ENCODE results near the gene CASKIN1. TPM values are rescaled to one million over a fixed set of nuclear protein-coding genes. Genes with fewer than 3 reads are reported as not detected.

The CASKIN1 gene
- total and polyA plus RNA-seq, 2 of the 8 experiments (the other 6 are each of a cell fraction or from before 2014, with no cell fraction given) = 1.2 to 6.4 TPM

GRCh38 chr16:2200313-2200712 lies 3.9 kb upstream of the CASKIN1 start:
- H4K8ac ChIP-seq (ENCODE audit: extremely low read depth, insufficient read depth, low read length) = no peak overlapping the region
- POLR2A ChIA-PET (ENCODE audit: partially characterized antibody) = interaction anchor here (0.7 to 6.9 kb wide), 10 partner anchors 9 to 309 kb away, joined by 3 to 63 read pairs (median 4); partner anchors contain the start of genes BRICD5, ECI1 and TRAF7
- FAIRE-seq = no peak

More at GRCh38 chr16:2200313-2200712, 3.9 kb upstream of the CASKIN1 start:
- no peak overlapping the region for H4K91ac ChIP-seq (replicated peaks; ENCODE audit: insufficient read length, low read length)
- H3K36me3 ChIP-seq (ENCODE audit: control insufficient read depth in 2 of 4, insufficient read depth in 4 of 4, low read length in 3 of 4) = no peaks in the 10 kb centered on the region
- H3K23ac ChIP-seq (ENCODE audit: insufficient read length) = no peak overlapping the region
- no peak overlapping the region for H3K14ac ChIP-seq (ENCODE audit: insufficient read length)
- no peak overlapping the region for H2BK12ac ChIP-seq (ENCODE audit: low read depth, low read length)
- H3K27ac ChIP-seq (ENCODE audit: low read depth, low read length) = no peak overlapping the region
- H3K4ac ChIP-seq (replicated peaks; ENCODE audit: insufficient read length, low read depth, low read length) = no peak overlapping the region
- 85% methylated on average over 6 of the region's 6 CpGs; no CpG with 5 or more reads in 1 of the 2 experiments for WGBS, 2 experiments (ENCODE audit: extremely low coverage in 1 of 2, insufficient coverage in 1 of 2, insufficient read length in 1 of 2, insufficient replicate concordance in 2 of 2, low coverage in 1 of 2, low lambda C conversion rate in 2 of 2, missing lambda C conversion rate in 1 of 2)
- H3K27me3 ChIP-seq (replicated peaks in 1 of 4; ENCODE audit: control insufficient read depth in 3 of 4, extremely low read depth in 1 of 4, insufficient read depth in 3 of 4, low read length in 3 of 4) = peaks cover 4 to 34% (median 23%) of the 10 kb centered on the region in 4 experiments
- H2AK5ac ChIP-seq (ENCODE audit: low read depth, low read length) = no peak overlapping the region
- H2BK5ac ChIP-seq (ENCODE audit: low read depth, low read length) = no peak overlapping the region
- no peaks in the 10 kb centered on the region for H3K79me2 ChIP-seq (ENCODE audit: control insufficient read depth in 1 of 2, insufficient read depth in 2 of 2, low read length in 2 of 2)
- no peak overlapping the region for H3K56ac ChIP-seq (replicated peaks; ENCODE audit: insufficient read length, low read depth, low read length)
- TF ChIP-seq NRF1 (IDR thresholded peaks at IDR 0.05; ENCODE audit: low read depth, low read length) (no peak), JUN (IDR thresholded peaks at IDR 0.05; ENCODE audit: low read depth, low read length) (no peak), BCL11A (IDR thresholded peaks at IDR 0.05; ENCODE audit: low read depth in 2 of 2, low read length in 2 of 2) (no peak), EZH2 (IDR thresholded peaks at IDR 0.05; ENCODE audit: low read depth, low read length, severe bottlenecking) (no peak), TEAD4 (IDR thresholded peaks at IDR 0.05; ENCODE audit: low read depth, low read length) (no peak), CREB1 (IDR thresholded peaks at IDR 0.05) (no peak)
- CTCF ChIA-PET (ENCODE audit: partially characterized antibody) = interaction anchor here (1.4 to 2.0 kb wide), 3 partner anchors 8 to 51 kb away, joined by 5 to 7 read pairs (median 6); partner anchors contain the start of gene ECI1
- H2BK20ac ChIP-seq (ENCODE audit: low read length) = no peak overlapping the region
- no peak overlapping the region for H2BK15ac ChIP-seq (ENCODE audit: low read length)
- no peak overlapping the region for H3K18ac ChIP-seq (ENCODE audit: extremely low read depth, low read length)
- peaks cover 0 to 3% of the 10 kb centered on the region in 2 experiments for H4K20me1 ChIP-seq (replicated peaks in 1 of 2; ENCODE audit: control insufficient read depth in 1 of 2, insufficient read depth in 2 of 2, low read length in 2 of 2)
- no peaks in the 10 kb centered on the region for H3K79me1 ChIP-seq (ENCODE audit: low read depth, low read length)
- peaks cover 12% of the 10 kb centered on the region; the same call in 1 of the 2 replicates for H3K23me2 ChIP-seq (ENCODE audit: low read depth, low read length)
- H3K4me1 ChIP-seq (replicated peaks in 1 of 4; ENCODE audit: control insufficient read depth in 3 of 4, insufficient read depth in 4 of 4, low read length in 3 of 4) = peaks cover 0 to 9% (median 5%) of the 10 kb centered on the region in 4 experiments; a peak in 5 of 7 replicates
- H2AFZ ChIP-seq (ENCODE audit: low read length) = no peak overlapping the region
- no peak overlapping the region for H3K9ac ChIP-seq (replicated peaks in 1 of 4; ENCODE audit: extremely low read depth in 1 of 4, low read depth in 3 of 4, low read length in 3 of 4)
- H4K5ac ChIP-seq (ENCODE audit: insufficient read length, low read depth, low read length) = no peak overlapping the region
- H3K4me3 ChIP-seq (ENCODE audit: extremely low read depth in 1 of 4, insufficient read depth in 2 of 4, low read depth in 3 of 4, low read length in 4 of 4) = no peak overlapping the region
- no peak overlapping the region for H2BK120ac ChIP-seq (replicated peaks; ENCODE audit: low read depth, low read length)
- no peak for DNase-seq (ENCODE audit: low read depth in 1 of 2, low spot score in 2 of 2)
- H3K4me2 ChIP-seq (ENCODE audit: insufficient read depth in 1 of 2, low read depth in 2 of 2, low read length in 2 of 2) = no peak overlapping the region
- no peaks in the 10 kb centered on the region for H3K9me3 ChIP-seq (ENCODE audit: insufficient read depth in 2 of 2, low read depth in 1 of 2, low read length in 1 of 2)

All from H1 (cell line).